ENCODE data around the gene POM121.
"Not testable (repeated sequence)": the region's sequence is repeated elsewhere in the genome, so short reads cannot be mapped to it uniquely, and the experiment has no call there.

POM121 gene

DNA sequence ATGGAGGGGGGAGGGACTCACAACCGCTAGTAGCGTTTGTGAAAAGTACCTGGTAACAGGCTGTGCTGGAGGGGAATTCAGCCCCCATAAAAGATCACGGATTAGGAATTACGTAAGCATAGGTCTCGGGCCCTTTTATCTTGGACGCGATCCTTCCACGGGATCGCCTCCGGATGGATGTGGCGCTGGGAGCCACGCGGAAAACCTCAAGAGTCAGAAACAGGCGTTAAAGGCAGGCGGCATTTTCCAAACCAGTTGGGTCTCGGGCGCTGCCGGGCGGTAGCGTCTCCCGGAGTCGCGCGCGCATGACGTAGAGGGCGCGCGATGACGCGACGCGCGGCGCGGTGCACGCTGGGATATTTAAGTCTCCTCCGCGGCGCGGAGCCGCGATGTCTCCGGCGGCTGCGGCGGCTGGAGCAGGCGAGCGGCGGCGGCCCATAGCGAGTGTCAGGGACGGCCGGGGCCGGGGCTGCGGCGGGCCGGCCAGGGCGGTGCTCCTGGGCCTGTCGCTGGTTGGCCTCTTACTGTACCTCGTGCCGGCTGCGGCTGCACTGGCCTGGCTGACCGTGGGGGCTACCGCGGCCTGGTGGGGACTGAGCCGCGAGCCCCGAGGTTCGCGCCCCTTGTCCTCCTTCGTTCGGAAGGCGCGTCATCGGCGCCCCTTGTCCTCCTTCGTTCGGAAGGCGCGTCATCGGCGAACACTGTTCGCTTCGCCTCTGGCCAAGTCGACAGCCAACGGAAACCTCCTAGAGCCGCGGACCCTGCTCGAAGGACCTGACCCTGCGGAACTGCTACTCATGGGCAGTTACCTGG, at the start of gene POM121:
POM121 (plus strand) TSS at position 363 of the 813 bp plus-strand sequence; CDS start at position 390, 27 bp downstream.
- DNase-seq (ENCODE audit: low read depth in 3 of 3): peak; percentile 63 to 78 (median 74)

DNA sequence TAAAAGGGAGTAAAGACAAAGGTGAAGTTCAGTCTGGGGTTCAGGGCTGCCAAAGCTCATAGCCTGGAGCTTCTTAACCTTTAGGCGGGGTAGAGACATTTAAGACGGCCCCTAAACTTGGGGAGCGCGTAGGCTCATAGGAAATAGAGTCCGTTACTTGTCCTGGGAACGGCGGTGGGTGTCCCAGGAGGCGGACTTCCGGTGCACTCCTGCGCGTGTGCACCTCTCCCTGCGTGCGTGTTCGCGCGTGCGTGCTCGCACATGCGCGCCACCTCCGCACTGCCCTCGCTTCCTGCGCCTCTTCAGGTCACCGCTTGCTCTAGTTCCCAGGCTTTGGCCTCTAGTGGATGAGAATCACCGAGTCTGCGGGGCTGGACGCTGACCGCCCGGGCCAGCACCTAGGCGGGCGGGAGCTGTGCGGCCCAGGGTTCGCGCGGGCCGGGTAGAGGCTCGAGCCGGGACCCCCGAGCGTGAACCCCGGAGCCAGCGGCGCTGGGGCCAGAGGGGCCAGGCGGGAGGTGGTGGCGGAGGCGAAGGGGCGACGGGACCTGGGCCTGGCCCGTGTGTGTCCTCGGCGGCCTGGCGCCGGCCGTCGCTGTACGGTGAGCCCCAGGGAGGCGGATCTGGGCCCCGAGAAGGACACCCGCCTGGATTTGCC, 45.7 kb upstream of the POM121 start:
- DNase-seq (ENCODE audit: low read depth in 3 of 3): peak; percentile 45 to 56 (median 51)

DNA sequence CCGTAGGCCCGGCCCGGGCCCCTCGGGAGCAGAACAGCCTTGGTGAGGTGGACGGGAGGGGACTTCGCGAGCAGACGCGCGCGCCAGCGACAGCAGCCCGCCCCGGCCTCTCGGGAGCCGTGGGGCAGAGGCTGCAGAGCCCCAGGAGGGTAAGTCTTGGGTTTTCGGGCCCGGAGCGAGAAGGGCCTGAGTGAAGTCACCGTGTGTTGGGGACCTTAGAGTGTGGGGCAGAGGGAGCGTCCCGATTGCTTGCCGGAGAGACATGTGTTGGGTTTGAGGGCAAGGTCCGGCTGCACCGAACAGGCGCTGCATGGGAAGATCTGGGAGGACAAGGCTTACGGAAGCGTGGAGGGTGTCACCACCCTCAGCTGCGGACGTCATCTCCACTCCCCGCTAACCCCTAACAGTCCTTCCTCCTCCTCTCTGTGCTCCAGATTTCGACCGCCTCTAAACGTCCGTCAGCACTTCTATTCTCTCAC, 45.1 kb upstream of the POM121 start:
- peak; percentile 1 to 18 (median 11) for DNase-seq (ENCODE audit: low read depth in 3 of 3)

DNA sequence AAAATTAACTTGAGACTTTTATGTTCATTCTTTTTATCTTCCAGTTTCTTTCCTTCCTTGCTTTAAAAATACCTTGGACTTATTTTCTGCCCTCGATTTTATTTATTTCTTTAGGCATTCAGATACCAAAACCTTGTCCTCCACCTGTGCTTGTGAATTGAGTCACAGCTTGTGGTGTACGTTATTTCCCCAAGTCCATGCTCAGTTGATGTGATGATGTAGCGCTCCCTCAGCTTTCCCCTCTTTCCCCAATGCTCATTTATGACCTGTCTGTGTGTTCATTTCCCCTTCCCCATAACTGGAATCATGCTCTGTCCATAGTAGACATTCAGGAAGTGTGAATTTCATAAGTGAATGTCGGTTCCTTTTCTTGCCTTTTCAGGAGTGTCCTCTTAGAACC, 33.1 kb upstream of the POM121 start:
- DNase-seq (ENCODE audit: low read depth in 3 of 3): not testable (repeated sequence)

DNA sequence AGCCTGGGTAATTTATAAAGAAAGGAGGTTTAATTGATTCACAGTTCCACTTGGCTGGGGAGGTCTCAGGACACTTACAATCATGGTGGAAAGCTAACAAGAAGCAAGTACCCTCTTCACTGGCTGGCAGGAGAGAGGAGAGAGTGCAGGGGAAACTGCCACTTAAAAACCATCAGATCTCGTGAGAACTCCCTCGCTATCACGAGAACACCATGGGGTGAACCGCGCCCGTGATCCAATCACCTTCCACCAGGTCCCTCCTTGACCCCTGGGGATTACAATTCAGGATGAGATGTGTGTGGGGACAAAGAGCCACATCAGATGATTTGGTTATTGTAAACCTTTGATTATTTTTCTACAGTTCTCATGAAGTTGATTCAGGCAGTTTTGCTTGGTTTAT, 20.2 kb upstream of the POM121 start:
- not testable (repeated sequence) for DNase-seq (ENCODE audit: low read depth in 3 of 3)

DNA sequence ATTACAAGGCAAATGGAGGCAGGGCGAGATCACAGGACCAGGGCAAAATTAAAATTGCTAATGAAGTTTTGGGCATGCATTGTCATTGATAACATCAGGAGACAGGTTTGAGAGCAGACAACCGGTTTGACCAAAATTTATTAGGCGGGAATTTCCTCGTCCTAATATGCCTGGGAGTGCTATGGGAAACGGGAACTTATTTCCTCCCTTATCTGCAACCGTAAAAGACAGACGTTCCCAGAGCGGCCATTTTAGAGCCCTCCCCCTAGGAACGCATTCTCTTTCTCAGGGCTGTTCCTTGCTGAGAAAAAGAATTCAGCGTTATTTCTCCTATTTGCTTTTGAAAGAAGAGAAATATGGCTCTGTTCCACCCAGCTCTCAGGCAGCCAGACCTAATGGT, 16.5 kb upstream of the POM121 start:
- not testable (repeated sequence) for DNase-seq (ENCODE audit: low read depth in 3 of 3)

DNA sequence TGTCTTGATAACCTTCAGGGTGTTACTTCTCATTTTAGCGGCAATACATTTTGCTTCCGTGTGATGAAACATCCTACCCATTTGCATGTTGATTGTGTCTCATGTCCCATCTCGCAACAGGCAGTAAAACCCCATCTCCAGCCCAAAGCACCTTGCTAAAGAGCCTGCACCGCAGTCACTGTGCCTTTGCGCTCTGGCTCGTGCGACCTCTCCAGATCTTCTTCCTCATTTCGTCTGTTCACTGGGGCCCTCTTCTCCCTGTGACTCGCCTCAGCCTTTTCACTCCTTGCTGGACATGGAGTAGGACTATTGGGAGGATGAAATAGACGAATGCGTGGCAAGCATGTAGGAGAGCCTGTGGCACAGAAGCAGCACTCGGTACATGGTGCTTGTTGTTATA, 13.5 kb upstream of the POM121 start:
- not testable (repeated sequence) for DNase-seq (ENCODE audit: low read depth in 3 of 3)

DNA sequence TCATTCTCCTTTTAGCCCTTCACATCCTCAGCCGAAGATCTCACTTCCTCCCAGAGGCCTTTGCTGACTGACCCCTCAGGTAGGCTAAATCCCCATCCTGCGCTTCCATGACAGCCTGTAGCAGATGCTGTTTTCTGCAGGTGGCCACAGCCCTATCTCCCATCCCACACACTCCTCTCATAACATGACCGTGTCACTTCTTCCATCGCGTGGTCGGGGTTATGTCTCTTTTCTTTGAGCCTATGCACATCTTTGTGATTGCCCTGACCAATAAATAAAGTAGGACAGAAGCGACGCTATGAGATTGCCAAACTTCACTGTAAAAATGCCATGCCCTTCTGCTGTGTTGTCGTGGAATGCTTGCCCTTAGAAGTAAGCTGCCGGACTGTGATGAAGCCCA, 11.1 kb upstream of the POM121 start:
- not testable (repeated sequence) for DNase-seq (ENCODE audit: low read depth in 3 of 3)

DNA sequence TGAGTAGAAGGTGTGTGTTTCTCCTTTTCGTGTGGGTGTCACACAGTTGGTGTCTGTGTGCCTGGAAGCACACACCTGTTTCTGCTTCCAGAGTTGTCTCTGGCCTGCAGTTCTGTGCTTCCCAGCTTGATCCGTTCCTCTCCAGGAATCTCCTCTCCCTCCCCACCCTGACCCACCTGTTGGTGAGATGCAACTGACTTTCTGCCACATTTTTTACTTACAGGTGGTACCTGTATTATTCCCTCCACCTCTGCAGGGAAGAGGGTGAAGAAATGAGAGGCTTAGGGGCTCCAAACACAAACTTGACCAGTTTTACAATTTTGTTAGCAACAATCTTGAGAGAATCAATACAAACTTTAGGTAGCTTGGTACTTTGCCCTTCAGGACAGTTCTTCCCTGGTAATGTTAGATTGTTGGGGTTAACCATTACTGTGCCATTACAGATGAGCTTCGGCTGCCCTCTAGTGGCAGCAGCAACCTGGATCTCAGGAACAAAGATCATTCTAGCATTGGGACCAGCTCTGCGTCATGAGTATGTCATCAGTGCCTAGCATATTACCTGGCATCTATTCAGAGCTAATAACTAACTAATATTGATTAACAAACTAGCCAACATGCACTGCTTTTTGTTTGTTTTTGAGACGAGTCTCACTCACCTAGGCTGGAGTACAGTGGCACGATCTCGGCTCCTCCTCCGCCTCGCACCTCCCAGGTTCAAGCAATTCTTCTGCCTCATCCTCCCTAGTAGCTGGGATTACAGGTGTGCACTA, 10.0 kb upstream of the POM121 start:
- peak in 2 of 3 experiments; percentile 21 to 36 for DNase-seq (ENCODE audit: low read depth in 3 of 3)

DNA sequence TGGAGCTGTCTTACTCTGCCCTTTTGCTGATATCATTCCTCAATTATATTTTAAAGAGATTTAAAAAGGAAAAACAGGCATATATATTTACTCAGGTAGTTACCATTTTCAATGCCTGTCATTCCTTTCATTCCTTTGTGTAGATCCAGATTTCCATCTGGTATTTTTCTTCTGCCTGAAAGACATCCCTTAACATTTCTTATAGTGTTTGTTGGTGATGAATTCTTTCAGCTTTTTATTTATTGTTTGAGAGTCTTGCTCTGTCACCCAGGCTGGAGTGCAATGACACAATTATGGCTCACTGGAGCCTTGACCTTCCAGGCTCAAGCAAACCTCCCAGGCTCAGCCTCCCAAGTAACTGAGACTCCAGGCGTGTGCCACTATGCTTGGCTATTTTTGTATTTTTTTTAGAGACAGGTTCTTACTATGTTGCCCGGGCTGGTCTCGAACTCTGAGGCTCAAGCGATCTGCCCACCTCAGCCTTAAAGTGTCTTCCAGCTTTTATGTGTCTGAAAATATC, 5.6 kb upstream of the POM121 start:
- DNase-seq (ENCODE audit: low read depth in 3 of 3): no peak

DNA sequence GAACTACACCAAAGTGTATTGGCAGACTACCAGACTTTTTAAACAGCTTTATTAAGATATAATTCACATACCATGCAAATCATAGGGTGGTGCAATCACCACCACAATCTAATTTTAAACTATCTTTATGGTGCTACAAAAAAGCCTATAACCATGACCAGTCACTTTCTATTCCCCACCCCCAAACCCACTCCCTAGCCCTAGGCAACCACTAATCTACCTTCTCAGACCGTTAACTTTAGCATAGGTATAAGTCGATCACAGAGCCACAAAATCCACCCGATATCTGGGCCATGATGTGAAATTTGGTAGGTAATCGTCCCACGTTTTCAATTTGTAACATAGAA, 536 bp upstream of the POM121 start:
- DNase-seq (ENCODE audit: low read depth in 3 of 3): no peak

DNA sequence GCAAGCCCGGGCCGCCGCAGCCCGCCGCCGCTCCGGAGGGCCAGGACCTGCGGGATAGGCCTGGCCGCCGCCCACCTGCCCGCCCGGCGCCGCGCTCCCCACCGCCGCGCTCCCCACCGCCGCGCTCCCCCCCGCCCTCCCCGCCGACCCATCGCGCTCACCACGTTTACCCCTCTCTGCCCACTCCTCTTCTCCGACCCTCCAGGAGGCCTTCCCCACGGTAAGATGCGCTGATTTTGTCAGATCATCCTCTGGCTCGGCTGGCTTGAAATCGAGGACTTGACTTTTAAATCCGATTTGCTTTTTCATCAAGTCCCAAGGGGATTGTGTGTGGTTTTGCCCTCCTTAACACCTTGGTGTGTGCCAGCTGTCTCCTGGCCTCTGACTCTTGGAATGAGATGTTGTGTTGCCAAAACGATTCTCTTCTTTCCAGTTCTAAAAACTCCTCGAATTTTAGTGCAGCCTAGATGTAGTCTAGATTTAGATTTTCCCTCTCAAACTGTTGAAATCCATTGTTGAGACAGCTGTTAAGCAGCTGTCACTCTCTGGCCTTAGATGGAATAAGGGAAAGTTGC, 738 bp downstream of the POM121 start:
- no peak for DNase-seq (ENCODE audit: low read depth in 3 of 3)

DNA sequence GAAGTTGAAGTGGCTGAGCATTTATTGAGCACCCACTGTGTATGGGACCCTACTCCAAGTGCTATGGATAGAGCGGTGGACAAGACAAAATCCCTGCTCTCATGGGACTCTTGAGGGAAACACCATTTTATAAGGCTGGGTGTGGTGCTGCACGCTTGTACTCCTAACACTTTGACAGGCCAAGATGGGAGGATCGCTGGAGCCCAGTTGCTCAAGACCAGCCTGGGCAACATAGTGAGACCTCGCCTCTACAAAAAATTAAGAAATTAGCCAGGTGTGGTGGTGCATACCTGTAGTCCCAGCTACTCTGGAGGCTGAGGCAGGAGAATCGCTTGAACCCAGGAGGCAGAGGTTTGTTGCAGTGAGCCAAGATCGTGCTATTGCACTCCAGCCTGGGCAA, 2.9 kb downstream of the POM121 start:
- DNase-seq (ENCODE audit: low read depth in 3 of 3): not testable (repeated sequence)

DNA sequence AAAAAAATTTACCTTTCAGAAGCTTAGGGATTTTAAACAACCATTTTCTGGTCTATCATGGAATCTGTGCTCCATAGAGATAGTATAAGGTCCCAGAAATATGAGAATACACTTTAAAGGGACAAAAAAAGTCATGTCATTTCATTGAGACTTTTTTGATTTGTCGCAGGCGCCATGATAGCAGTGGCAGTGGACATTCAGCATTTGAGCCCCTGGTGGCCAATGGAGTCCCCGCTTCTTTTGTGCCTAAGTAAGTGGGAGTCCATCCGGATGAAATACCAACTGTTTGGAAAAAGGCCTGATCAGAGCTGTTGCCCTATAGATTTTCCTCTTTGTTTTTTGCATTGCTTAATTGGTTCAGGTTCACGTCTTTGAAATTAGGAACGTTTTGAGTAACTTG, 3.3 kb downstream of the POM121 start:
- DNase-seq (ENCODE audit: low read depth in 3 of 3): not testable (repeated sequence)

DNA sequence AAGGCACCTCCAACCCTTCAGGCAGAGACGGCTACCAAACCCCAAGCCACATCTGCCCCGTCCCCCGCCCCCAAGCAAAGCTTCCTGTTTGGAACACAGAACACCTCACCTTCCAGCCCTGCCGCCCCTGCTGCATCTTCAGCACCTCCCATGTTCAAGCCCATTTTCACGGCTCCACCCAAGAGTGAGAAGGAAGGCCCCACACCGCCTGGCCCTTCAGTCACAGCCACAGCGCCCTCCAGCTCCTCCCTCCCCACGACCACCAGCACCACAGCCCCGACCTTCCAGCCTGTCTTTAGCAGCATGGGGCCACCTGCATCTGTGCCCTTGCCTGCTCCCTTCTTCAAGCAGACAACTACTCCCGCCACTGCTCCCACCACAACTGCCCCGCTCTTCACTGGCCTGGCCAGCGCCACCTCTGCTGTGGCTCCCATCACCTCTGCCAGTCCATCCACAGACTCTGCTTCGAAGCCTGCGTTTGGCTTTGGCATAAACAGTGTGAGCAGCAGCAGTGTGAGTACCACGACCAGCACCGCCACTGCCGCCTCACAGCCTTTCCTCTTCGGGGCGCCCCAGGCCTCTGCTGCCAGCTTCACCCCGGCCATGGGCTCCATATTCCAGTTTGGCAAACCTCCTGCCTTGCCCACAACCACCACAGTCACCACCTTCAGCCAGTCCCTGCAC, 17.3 kb downstream of the POM121 start:
- not testable (repeated sequence) for DNase-seq (ENCODE audit: low read depth in 3 of 3)

DNA sequence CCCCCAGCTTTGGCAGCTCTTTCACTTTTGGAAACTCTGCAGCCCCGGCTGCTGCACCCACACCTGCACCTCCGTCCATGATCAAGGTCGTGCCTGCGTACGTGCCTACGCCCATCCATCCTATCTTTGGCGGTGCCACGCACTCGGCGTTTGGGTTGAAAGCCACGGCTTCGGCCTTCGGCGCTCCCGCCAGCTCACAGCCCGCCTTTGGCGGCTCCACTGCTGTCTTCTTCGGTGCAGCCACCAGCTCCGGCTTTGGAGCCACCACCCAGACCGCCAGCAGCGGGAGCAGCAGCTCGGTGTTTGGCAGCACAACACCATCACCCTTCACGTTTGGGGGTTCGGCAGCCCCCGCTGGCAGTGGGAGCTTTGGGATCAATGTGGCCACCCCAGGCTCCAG, 18.1 kb downstream of the POM121 start:
- not testable (repeated sequence) for DNase-seq (ENCODE audit: low read depth in 3 of 3)

DNA sequence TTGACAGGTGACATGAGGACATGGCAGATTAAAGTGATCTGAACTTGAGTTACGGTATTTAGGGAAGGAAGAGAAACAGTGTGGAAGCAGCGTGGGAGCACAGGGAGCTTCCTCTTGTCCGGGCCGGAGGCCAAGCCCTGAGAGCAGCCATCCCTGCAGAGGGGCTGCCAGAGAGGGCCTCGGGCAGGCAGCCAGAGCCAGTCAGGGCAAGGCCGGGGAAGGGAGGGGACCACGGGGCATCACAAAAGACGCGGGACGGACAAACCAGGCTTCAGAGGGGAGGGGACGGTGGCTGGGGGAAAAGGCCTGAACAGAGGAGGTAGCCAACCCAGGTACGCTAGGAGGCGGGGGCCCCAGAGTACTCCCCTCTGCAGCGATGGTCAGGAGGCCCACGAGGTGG, 20.0 kb downstream of the POM121 start:
- not testable (repeated sequence) for DNase-seq (ENCODE audit: low read depth in 3 of 3)

DNA sequence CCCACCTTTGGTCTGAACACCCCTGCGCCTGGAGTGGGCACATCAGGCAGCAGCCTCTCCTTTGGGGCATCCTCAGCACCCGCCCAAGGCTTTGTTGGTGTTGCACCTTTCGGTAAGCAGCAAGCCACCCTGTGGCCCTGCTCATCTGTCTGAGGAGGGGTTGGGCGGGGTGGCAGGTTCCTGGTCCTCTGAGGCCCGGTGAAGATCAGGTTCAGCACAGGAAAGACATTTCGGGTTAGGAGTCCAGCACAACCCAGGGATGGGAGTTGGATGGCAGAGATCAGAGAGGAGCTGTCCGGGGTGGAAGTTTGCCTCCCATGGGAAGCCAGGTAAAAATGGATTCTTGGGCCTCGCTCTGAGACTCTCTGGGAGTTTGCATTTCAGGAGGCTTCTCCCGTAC, 20.7 kb downstream of the POM121 start:
- not testable (repeated sequence) for DNase-seq (ENCODE audit: low read depth in 3 of 3)

DNA sequence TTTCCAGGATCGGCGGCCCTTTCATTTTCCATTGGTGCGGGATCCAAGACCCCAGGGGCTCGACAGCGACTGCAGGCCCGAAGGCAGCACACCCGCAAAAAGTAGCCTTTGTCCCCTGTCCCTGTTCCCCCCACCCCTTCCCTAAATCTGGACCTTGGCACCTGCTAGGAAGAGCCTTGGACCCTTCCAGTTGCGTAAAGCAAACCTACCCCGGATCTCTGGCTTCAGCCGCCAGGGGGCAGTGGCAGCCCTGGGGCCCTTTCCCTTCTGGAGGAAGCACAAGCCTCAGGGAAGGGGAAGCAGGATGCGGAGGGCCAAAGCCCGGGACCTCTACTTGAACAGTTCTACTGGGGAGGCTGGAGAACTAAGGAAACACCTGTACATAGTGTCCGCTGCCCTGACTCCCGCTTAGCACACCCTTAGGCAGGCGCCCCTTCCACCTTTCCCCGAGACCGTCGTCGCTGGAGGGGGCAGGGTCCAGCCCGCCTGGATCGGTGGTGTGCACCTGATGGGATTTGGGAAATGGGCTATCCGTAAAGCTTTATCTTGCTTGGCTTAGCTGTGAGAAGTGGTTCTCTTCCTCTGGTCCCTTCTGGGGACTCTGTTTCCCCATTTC, 21.3 kb downstream of the POM121 start:
- not testable (repeated sequence) for DNase-seq (ENCODE audit: low read depth in 3 of 3)

DNA sequence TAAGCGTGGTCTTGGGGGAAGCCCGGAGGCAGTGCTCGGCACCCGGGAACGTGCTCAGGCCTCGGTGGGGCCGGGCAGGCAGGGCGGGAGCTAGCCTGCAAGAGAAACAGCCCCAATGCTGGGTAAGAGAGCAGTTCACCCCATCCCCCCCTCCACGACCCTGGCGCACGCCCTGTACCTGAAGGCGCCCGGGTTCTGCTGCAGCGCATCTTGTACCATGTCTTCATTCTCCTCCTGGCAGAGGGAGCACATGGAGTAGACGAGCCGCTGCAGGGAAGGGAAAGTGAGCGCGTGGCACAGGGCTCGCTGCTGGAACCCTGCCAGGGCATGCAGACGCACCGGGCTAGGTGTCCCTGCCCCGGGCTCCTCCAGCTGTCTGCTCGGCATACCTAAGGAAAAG, 23.8 kb downstream of the POM121 start:
- not testable (repeated sequence) for DNase-seq (ENCODE audit: low read depth in 3 of 3)

DNA sequence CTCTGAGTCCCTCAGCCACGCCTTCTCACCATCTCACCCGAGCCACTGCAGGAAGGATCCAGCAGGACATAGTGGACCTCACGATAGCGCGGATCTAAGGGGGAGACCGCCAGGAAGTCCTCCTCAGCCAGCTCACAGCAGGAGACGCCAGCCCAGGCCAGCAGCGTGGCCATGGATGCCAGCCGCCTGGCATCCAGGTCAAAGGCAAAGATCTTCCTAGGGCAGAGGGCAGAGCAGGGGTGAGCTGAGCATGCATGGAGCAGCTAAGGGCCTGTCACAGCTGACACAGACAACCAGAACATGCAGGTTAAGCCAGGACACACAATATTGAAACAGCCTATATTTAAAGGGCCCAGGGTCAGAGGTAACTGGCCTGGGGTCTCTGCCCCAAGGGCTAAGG, 24.4 kb downstream of the POM121 start:
- DNase-seq (ENCODE audit: low read depth in 3 of 3): not testable (repeated sequence)

All from stimulated activated CD4-positive, alpha-beta T cell treated with anti-CD3 and anti-CD28 coated beads, TNF-alpha, amount 100 ng/mL, for 4 hours (primary cell).